PC-9 (cell line): ENCODE results near the gene GPI. TPM values are rescaled to one million over a fixed set of nuclear protein-coding genes. Genes with fewer than 3 reads are reported as not detected.

ENCODE experiments used
- BruUV-seq: library from RNA; stranded (reverse); fragments of 400-500 nt; replicated peaks from 2 replicates; lab custom pipeline; 2021; lab: Mats Ljungman, UMichigan
- CTCF ChIA-PET: fragments of 300-600 bp; sonication (Branson Sonifier 250); formaldehyde crosslinking; loops from one replicate; lab custom pipeline; 2022; ENCODE audit warnings: antibody characterized with exemption; lab: Charles Lee
- POLR2A ChIA-PET: fragments of 300-600 bp; sonication (Branson Sonifier 250); formaldehyde crosslinking; loops from one replicate; lab custom pipeline; 2022; ENCODE audit warnings: antibody characterized with exemption; ENCODE audit not compliant: unreplicated experiment; lab: Charles Lee
- DNase-seq, 2 experiments: peaks; one replicate each; pipeline versions ENCODE4 v3.0.0 to v3.0.0-alpha.2; 2015 to 2022; ENCODE audit warnings: mixed read lengths in 1 of 2
- H2AFZ ChIP-seq: fragments of 200-600 bp; sonication (generic); 2 replicates; pipeline ENCODE4 v1.8.1; 2017; ENCODE audit warnings: antibody characterized with exemption
- H3F3A ChIP-seq: fragments of 200-600 bp; sonication (generic); 2 replicates; pipeline ENCODE4 v1.8.1; 2017; ENCODE audit warnings: antibody characterized with exemption, mild to moderate bottlenecking, low read depth; ENCODE audit not compliant: insufficient read depth
- H3K27ac ChIP-seq: fragments of 200-600 bp; sonication (generic); 2 replicates; pipeline ENCODE4 v1.6.1; 2016; ENCODE audit warnings: mixed run types
- H3K27me3 ChIP-seq: fragments of 200-600 bp; sonication (generic); 2 replicates; pipeline ENCODE4 v1.6.1; 2016; ENCODE audit warnings: low read depth, mixed run types; ENCODE audit not compliant: insufficient read depth
- H3K36me3 ChIP-seq: fragments of 200-600 bp; sonication (generic); 2 replicates; pipeline ENCODE4 v1.6.1; 2016; ENCODE audit warnings: low read depth, mixed run types
- H3K4me1 ChIP-seq: fragments of 200-600 bp; sonication (generic); replicated peaks from 2 replicates; pipeline ENCODE4 v1.6.1; 2016; ENCODE audit warnings: mixed run types; ENCODE audit not compliant: insufficient read depth
- H3K4me2 ChIP-seq: fragments of 200-600 bp; sonication (generic); 2 replicates; pipeline ENCODE4 v1.6.1; 2017; ENCODE audit warnings: mixed run types
- H3K4me3 ChIP-seq: fragments of 200-600 bp; sonication (generic); 2 replicates; pipeline ENCODE4 v1.6.1; 2016; ENCODE audit warnings: mixed run types
- H3K79me2 ChIP-seq: fragments of 200-600 bp; sonication (generic); 2 replicates; pipeline ENCODE4 v1.6.1; 2017; ENCODE audit warnings: low read depth, mixed run types
- H3K9me2 ChIP-seq: fragments of 200-600 bp; sonication (generic); 2 replicates; pipeline ENCODE4 v1.8.1; 2017; ENCODE audit warnings: mild to moderate bottlenecking; ENCODE audit not compliant: insufficient read depth
- H3K9me3 ChIP-seq: fragments of 200-600 bp; sonication (generic); 2 replicates; pipeline ENCODE4 v1.8.1; 2016; ENCODE audit warnings: low read depth; ENCODE audit not compliant: insufficient read depth
- H4K20me1 ChIP-seq: fragments of 200-600 bp; sonication (generic); 2 replicates; pipeline ENCODE4 v1.8.1; 2017; ENCODE audit not compliant: insufficient read depth
- EZH2 ChIP-seq: fragments of 200-600 bp; sonication (generic); IDR thresholded peaks from 2 replicates; pipeline ENCODE4 v1.8.0; 2017; ENCODE audit warnings: antibody characterized with exemption, low read depth
- intact Hi-C: fragments of 100-400 bp; cut with micrococcal nuclease; formaldehyde crosslinking; loops from one replicate; pipeline ENCODE4 v1.10.0; 2022; ENCODE audit not compliant: unreplicated experiment
- total RNA-seq: library from RNA; stranded (reverse); gene quantifications from 2 replicates; pipeline ENCODE4 v1.2.3, GENCODE V29; 2021
- TF ChIP-seq, protein P1 (sequence below): fragments of 200-600 bp; sonication (generic); conservative IDR thresholded peaks from 2 replicates; pipeline ENCODE4 v1.6.1; 2017; ENCODE audit warnings: mixed run types, antibody characterized with exemption, mild to moderate bottlenecking, moderate library complexity

Gene GPI
- total RNA-seq, 1 experiment from 2014 or later: 522 TPM

DNA sequence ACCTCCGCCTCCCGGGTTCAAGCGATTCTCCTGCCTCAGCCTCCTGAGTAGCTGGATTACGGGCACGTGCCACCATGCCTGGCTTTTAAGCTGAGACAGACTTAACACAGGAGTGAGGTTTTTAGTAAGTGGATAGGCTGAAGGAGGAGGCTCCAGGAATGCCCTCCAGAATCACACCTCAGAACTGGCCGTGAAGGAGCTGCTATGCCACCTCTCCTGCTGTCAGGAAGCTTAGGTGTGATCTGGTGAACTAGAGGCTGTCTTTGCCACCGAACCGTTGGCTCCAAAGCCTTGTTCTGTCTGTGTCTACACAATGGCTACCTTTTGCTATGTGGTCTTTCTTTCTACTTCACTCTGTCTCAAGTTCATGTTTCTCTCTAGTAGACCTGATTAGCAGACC is 43.4 kb downstream of the GPI start:
- no peaks in the 10 kb centered on the region for H3K9me3 ChIP-seq
- ChIA-PET POLR2A (no interaction called here), CTCF (no interaction called here)
- H3K4me1 ChIP-seq: peaks cover 5% of the 10 kb centered on the region; the same call in 1 of the 2 replicates
- H3K9me2 ChIP-seq: no peaks in the 10 kb centered on the region
- no peaks in the 10 kb centered on the region for H3K27me3 ChIP-seq
- intact Hi-C loops: no loop called here
- BruUV-seq: no TSS peak
- H3K27ac ChIP-seq: no peak overlapping the region
- no peak for DNase-seq
- peaks cover 26% of the 10 kb centered on the region for H3K79me2 ChIP-seq
- H4K20me1 ChIP-seq: no peaks in the 10 kb centered on the region
- H3F3A ChIP-seq: peaks cover 6% of the 10 kb centered on the region
- TF ChIP-seq, protein P1, sequence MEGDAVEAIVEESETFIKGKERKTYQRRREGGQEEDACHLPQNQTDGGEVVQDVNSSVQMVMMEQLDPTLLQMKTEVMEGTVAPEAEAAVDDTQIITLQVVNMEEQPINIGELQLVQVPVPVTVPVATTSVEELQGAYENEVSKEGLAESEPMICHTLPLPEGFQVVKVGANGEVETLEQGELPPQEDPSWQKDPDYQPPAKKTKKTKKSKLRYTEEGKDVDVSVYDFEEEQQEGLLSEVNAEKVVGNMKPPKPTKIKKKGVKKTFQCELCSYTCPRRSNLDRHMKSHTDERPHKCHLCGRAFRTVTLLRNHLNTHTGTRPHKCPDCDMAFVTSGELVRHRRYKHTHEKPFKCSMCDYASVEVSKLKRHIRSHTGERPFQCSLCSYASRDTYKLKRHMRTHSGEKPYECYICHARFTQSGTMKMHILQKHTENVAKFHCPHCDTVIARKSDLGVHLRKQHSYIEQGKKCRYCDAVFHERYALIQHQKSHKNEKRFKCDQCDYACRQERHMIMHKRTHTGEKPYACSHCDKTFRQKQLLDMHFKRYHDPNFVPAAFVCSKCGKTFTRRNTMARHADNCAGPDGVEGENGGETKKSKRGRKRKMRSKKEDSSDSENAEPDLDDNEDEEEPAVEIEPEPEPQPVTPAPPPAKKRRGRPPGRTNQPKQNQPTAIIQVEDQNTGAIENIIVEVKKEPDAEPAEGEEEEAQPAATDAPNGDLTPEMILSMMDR: no peak
- TF ChIP-seq EZH2: no peak
- no peak overlapping the region for H2AFZ ChIP-seq
- H3K4me2 ChIP-seq: no peak overlapping the region
- H3K36me3 ChIP-seq: peaks cover 10% of the 10 kb centered on the region; the same call in 1 of the 2 replicates
- H3K4me3 ChIP-seq: no peak overlapping the region

DNA sequence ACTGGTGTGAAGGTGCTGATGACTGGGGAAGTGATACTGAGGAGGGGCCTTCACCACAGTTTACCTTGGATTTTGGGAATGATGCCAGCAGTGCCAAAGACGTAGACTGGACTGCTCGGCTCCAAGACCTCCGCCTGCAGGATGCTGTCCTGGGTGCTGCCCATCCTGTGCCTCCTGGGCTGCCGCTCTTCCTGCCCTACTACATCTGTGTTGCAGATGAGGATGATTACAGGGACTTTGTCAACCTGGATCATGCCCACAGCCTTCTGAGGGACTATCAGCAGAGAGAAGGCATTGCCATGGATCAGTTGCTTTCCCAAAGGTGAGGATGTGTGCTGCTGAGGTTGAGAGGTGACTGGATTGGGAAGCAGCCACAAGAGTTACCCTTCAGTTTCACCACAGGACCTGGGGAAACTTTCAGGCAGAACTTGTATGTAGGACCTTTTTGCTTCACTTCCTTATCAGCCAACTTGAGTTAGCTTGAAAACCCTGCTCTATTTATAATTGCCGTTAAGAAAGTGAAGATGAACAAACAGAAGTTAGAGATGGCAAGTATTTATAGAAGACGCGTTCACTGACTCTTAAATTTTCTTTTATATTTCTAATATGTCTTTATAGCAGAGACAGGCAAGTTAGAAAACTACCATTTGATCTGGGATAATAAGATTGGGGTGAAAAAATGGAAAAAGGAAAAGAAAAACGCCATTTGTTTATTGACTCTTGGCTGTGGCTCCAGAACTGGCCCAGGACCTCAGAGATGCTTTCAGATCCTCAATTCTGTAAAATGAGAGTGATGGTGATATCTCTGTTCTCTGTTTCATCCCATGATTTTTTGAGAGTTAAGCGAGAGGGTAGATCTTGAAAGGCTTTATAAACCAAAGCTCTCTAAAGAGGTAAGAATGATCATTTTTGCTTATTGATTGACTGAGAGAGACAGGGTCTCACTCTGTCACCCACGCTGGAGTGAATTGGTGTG is 44.5 kb downstream of the GPI start:
- Histone ChIP-seq H3K4me1 (no peaks in the 10 kb centered on the region; the same call in 1 of the 2 replicates), H3K4me3 (no peak overlapping the region), H3F3A (no peaks in the 10 kb centered on the region), H3K36me3 (peaks cover 15% of the 10 kb centered on the region), H3K9me3 (no peaks in the 10 kb centered on the region), H3K27me3 (no peaks in the 10 kb centered on the region), H4K20me1 (no peaks in the 10 kb centered on the region), H2AFZ (no peak overlapping the region), H3K27ac (no peak overlapping the region), H3K79me2 (peaks cover 24% of the 10 kb centered on the region), H3K9me2 (no peaks in the 10 kb centered on the region), H3K4me2 (no peak overlapping the region)
- TF ChIP-seq, protein P1: no peak
- TF ChIP-seq EZH2: no peak
- DNase-seq: no peak
- BruUV-seq: no TSS peak
- POLR2A ChIA-PET: no interaction called here
- intact Hi-C loops: no loop called here
- CTCF ChIA-PET: no interaction called here

DNA sequence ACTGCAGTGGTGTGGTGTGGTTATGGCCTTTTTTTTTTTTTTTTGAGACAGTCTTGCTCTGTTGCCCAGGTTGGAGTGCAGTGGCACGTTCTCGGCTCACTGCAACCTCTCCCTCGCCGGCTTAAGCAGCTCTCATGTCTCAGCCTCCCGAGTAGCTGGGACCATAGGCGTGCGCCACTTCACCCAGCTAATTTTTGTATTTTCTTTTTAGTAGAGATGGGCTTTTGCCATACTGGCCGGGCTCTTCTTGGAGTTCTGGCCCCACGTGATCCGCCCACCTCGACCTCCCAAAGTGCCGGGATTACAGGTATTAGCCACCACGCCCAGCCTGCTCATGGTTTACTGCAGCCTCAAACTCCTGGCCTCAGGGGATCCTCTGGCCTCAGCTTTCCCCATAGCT is 46.2 kb downstream of the GPI start:
- Histone ChIP-seq H3K4me1 (no peaks in the 10 kb centered on the region), H3F3A (no peaks in the 10 kb centered on the region), H3K27me3 (no peaks in the 10 kb centered on the region), H3K4me2 (no peak overlapping the region), H2AFZ (no peak overlapping the region), H3K79me2 (peaks cover 7% of the 10 kb centered on the region; the same call in 1 of the 2 replicates), H4K20me1 (no peaks in the 10 kb centered on the region), H3K9me2 (no peaks in the 10 kb centered on the region), H3K27ac (no peak overlapping the region), H3K9me3 (no peaks in the 10 kb centered on the region), H3K36me3 (peaks cover 15% of the 10 kb centered on the region), H3K4me3 (no peak overlapping the region)
- TF ChIP-seq, protein P1: no peak
- no peak for TF ChIP-seq EZH2
- ChIA-PET POLR2A (no interaction called here), CTCF (no interaction called here)
- no peak for DNase-seq
- no TSS peak for BruUV-seq
- intact Hi-C loops: no loop called here
